ENCODE results near the gene PRRC2B.
"Not testable (repeated sequence)": the region's sequence is repeated elsewhere in the genome, so short reads cannot be mapped to it uniquely, and the experiment has no call there.

The PRRC2B gene

DNA sequence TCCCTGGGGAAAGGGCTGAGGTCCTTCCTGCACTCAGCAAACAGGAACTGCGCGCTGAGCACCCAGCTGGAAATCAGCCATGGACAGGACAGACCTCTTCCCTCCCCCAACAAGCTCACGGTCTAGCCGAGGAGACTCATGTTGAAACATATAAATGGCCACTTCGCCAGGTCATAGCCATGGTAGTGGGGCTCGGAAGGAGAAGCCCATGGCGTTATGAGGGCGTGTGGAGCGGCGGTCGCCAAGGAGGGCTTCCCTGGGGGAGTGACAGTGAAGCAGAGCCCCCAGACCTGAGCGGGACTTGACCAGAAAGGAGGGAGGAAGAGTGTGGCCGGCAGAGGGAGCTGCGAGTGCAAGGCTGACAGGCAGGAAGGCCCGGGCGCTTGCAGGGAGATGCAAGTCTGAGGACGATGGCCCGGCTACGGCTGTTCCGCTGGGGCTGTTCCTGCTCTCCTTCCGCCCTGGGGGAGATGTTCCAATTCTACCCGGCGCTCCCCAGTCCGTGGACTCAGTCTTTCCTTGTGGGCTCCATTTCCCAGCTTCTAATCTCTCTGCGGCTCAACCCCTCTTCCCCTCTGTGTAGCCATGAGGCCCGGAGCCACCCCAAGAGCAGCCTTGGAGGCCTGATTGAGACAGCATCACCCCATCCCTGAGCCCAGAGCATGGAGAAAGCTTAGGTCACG lies 43.9 kb upstream of the PRRC2B start:
- no peak overlapping the region for H3K4me3 ChIP-seq (ENCODE audit: insufficient read length, low read depth)
- no peaks in the 10 kb centered on the region for H3K27me3 ChIP-seq (ENCODE audit: insufficient read depth, insufficient read length)
- peak overlapping the region; percentile 51 for H3K9ac ChIP-seq (ENCODE audit: insufficient read length, low read depth)
- H3K4me1 ChIP-seq (ENCODE audit: insufficient read depth, insufficient read length) = peaks cover 6% of the 10 kb centered on the region
- no peaks in the 10 kb centered on the region for H3K36me3 ChIP-seq (ENCODE audit: insufficient read depth, insufficient read length, low read length)
- H3K9me3 ChIP-seq (ENCODE audit: insufficient read depth, low read length) = peaks cover 7% of the 10 kb centered on the region; the same call in 1 of the 2 replicates
- DNase-seq (ENCODE audit: low read depth, low spot score) = peak; percentile 83
- TF ChIP-seq SUZ12 (IDR thresholded peaks at IDR 0.05; ENCODE audit: extremely low read depth, insufficient read depth, insufficient read length) (no peak), YY1 (IDR thresholded peaks at IDR 0.05; ENCODE audit: insufficient read depth, insufficient read length) (no peak), ZNF274 (IDR thresholded peaks at IDR 0.05; ENCODE audit: low read depth, low read length) (no peak)

DNA sequence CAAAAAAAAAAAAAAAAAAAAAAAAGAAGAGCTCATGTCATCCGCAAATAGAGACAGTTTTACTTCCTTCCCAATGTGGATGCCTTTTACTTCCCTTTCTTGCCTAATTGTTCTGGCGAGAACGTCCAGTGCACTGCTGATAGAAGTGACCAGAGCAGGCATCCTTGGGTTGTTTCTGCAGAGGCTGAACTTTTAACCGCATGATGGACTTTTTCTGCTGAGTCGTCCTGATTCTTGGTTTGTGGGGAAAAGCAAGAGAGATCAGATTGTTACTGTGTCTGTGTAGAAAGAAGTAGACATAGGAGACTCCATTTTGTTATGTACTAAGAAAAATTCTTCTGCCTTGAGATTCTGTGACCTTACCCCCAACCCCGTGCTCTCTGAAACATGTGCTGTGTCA lies 37.4 kb upstream of the PRRC2B start:
- H3K9me3 ChIP-seq (ENCODE audit: insufficient read depth, low read length); H3K4me3 ChIP-seq (ENCODE audit: insufficient read length, low read depth); H3K27me3 ChIP-seq (ENCODE audit: insufficient read depth, insufficient read length); H3K36me3 ChIP-seq (ENCODE audit: insufficient read depth, insufficient read length, low read length); DNase-seq (ENCODE audit: low read depth, low spot score); H3K4me1 ChIP-seq (ENCODE audit: insufficient read depth, insufficient read length): not testable (repeated sequence)
- H3K9ac ChIP-seq (ENCODE audit: insufficient read length, low read depth) = peak overlapping the region; percentile 24

DNA sequence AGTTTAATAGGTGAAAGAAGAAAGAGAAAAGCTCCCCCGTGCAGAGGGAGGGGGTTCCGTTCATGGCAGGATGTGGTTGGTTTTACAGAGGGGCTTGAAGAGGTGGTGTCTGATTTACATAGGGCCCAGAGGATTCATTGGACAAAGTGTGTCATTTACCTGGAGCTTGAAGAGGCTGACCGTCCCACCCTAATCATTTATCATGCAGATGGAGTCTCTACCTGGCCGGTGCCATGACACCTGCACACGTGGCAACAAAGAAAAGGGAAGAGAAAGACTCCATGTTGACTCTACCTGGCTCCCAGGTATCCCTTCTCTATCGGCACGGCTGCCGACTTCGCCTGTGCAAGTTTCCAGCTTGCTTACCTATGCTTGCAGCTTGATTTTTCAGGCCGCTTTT lies 35.3 kb upstream of the PRRC2B start:
- H3K4me1 ChIP-seq (ENCODE audit: insufficient read depth, insufficient read length) = peaks cover 7% of the 10 kb centered on the region
- no peak for DNase-seq (ENCODE audit: low read depth, low spot score)
- no peaks in the 10 kb centered on the region for H3K27me3 ChIP-seq (ENCODE audit: insufficient read depth, insufficient read length)
- no peaks in the 10 kb centered on the region for H3K9me3 ChIP-seq (ENCODE audit: insufficient read depth, low read length)
- no peak for TF ChIP-seq SUZ12 (IDR thresholded peaks at IDR 0.05; ENCODE audit: extremely low read depth, insufficient read depth, insufficient read length)
- TF ChIP-seq ZNF274 (IDR thresholded peaks at IDR 0.05; ENCODE audit: low read depth, low read length) = no peak
- TF ChIP-seq YY1 (IDR thresholded peaks at IDR 0.05; ENCODE audit: insufficient read depth, insufficient read length) = no peak
- H3K36me3 ChIP-seq (ENCODE audit: insufficient read depth, insufficient read length, low read length) = no peaks in the 10 kb centered on the region
- H3K4me3 ChIP-seq (ENCODE audit: insufficient read length, low read depth) = no peak overlapping the region
- peak overlapping the region; percentile 32 for H3K9ac ChIP-seq (ENCODE audit: insufficient read length, low read depth)

DNA sequence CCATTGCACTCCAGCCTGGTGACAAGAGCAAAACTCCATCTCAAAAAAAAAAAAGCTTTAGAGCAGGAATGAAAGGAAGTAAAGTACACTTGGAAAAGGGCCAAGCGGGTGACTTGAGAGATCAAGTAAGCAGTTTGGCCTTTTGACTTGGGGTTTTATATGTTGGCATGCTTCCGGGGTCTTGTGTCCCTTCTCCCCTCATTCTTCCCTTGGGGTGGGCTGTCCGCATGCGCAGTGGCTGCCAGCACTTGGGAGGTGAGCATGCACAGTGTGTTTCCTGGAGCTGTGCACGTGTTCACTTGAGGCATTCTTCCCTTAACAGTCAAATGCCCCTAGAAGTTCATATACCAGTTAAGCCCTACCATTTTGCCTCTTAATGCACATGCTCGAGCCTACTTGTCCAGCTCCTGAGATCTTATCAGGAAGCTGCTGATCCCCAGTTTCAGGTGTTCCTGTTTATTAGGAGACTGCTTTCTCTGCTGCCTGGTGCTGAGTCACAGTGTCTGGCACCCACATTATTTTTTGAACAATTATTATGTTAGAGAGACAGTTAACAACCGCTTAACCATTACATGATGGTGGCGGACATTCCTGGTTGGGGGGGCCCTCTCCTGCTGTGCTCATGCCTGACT lies 32.6 kb upstream of the PRRC2B start:
- Histone ChIP-seq H3K9me3 (ENCODE audit: insufficient read depth, low read length) (no peaks in the 10 kb centered on the region), H3K36me3 (ENCODE audit: insufficient read depth, insufficient read length, low read length) (no peaks in the 10 kb centered on the region), H3K4me1 (ENCODE audit: insufficient read depth, insufficient read length) (peaks cover 7% of the 10 kb centered on the region), H3K9ac (ENCODE audit: insufficient read length, low read depth) (no peak overlapping the region), H3K4me3 (ENCODE audit: insufficient read length, low read depth) (no peak overlapping the region), H3K27me3 (ENCODE audit: insufficient read depth, insufficient read length) (no peaks in the 10 kb centered on the region)
- TF ChIP-seq ZNF274 (IDR thresholded peaks at IDR 0.05; ENCODE audit: low read depth, low read length) = no peak
- no peak for TF ChIP-seq SUZ12 (IDR thresholded peaks at IDR 0.05; ENCODE audit: extremely low read depth, insufficient read depth, insufficient read length)
- TF ChIP-seq YY1 (IDR thresholded peaks at IDR 0.05; ENCODE audit: insufficient read depth, insufficient read length) = no peak
- no peak for DNase-seq (ENCODE audit: low read depth, low spot score)

DNA sequence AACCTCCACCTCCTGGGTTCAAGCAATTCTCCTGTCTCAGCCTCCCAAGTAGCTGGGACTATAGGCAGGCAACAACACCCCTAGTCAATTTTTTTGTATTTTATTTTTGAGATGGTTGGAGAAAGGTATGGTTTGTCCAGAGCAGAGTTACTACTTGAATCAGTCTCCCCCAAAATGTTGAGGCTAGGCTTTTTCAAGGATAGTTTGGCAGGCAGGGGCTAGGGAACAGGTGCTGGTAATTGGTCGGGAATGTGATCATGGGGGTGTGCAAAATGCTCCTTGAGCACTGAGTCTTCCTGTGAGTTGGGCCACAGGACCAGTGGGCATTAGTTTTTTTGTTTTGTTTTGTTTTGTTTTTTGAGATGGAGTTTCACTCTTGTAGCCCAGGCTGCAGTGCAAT lies 28.3 kb upstream of the PRRC2B start:
- TF ChIP-seq ZNF274 (IDR thresholded peaks at IDR 0.05; ENCODE audit: low read depth, low read length) (no peak), YY1 (IDR thresholded peaks at IDR 0.05; ENCODE audit: insufficient read depth, insufficient read length) (no peak), SUZ12 (IDR thresholded peaks at IDR 0.05; ENCODE audit: extremely low read depth, insufficient read depth, insufficient read length) (no peak)
- no peaks in the 10 kb centered on the region for H3K27me3 ChIP-seq (ENCODE audit: insufficient read depth, insufficient read length)
- DNase-seq (ENCODE audit: low read depth, low spot score) = no peak
- H3K4me3 ChIP-seq (ENCODE audit: insufficient read length, low read depth) = no peak overlapping the region
- no peak overlapping the region for H3K9ac ChIP-seq (ENCODE audit: insufficient read length, low read depth)
- H3K4me1 ChIP-seq (ENCODE audit: insufficient read depth, insufficient read length) = no peaks in the 10 kb centered on the region
- no peaks in the 10 kb centered on the region for H3K9me3 ChIP-seq (ENCODE audit: insufficient read depth, low read length)
- no peaks in the 10 kb centered on the region for H3K36me3 ChIP-seq (ENCODE audit: insufficient read depth, insufficient read length, low read length)

DNA sequence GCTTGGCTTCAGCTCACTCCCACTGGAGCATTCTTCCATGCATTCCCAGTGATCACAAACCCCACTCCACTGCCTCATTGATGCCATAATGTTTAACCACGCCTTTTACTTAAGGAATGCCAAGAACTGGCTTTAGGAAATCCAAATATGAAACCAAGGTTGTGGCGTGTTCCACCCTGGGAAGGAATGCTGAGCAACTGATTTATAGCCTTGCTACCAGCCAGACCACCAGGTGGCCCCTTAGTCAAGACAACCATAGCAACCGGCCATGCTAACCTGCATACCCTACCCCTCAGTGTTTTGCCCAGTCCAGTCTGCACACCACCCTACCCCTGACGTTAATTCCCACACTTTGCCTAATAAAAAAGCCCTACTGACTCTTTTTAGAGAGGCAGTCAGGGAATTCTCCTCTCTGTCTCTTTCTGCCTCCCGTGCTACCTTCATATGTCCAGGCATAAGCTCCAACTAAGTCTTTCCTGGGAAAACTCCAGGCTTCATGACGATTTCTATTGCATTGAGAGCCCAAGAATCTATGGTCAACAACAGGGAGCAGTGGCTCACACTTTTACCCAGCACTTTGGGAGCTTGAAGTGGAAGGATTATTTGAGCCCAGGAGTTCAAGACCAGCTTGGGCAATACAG lies 27.0 kb upstream of the PRRC2B start:
- no peaks in the 10 kb centered on the region for H3K36me3 ChIP-seq (ENCODE audit: insufficient read depth, insufficient read length, low read length)
- DNase-seq (ENCODE audit: low read depth, low spot score) = no peak
- TF ChIP-seq YY1 (IDR thresholded peaks at IDR 0.05; ENCODE audit: insufficient read depth, insufficient read length) = no peak
- TF ChIP-seq SUZ12 (IDR thresholded peaks at IDR 0.05; ENCODE audit: extremely low read depth, insufficient read depth, insufficient read length) = no peak
- no peak for TF ChIP-seq ZNF274 (IDR thresholded peaks at IDR 0.05; ENCODE audit: low read depth, low read length)
- no peak overlapping the region for H3K4me3 ChIP-seq (ENCODE audit: insufficient read length, low read depth)
- H3K9me3 ChIP-seq (ENCODE audit: insufficient read depth, low read length) = peaks cover 4% of the 10 kb centered on the region; the same call in 1 of the 2 replicates
- no peaks in the 10 kb centered on the region for H3K4me1 ChIP-seq (ENCODE audit: insufficient read depth, insufficient read length)
- no peak overlapping the region for H3K9ac ChIP-seq (ENCODE audit: insufficient read length, low read depth)
- no peaks in the 10 kb centered on the region for H3K27me3 ChIP-seq (ENCODE audit: insufficient read depth, insufficient read length)

DNA sequence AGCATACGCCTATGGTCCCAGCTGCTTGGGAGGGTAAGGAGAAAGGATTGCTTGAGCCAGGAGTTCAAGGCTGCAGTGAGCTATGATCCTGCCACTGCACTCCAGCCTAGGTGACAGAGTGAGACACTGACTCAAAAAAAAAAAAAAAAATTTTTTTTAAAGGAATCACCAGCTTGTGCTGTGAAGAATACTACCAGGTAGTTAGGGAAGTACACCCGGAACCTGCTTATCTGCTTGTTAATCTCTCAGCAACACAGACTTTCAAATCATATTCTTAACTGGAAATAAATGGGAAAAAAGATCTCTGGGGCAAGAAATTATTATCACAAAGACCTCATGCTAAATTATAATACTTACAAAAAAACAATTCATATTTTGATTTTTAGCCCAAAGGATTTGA lies 26.4 kb upstream of the PRRC2B start:
- TF ChIP-seq ZNF274 (IDR thresholded peaks at IDR 0.05; ENCODE audit: low read depth, low read length) = no peak
- no peak for TF ChIP-seq YY1 (IDR thresholded peaks at IDR 0.05; ENCODE audit: insufficient read depth, insufficient read length)
- TF ChIP-seq SUZ12 (IDR thresholded peaks at IDR 0.05; ENCODE audit: extremely low read depth, insufficient read depth, insufficient read length) = no peak
- Histone ChIP-seq H3K4me1 (ENCODE audit: insufficient read depth, insufficient read length) (no peaks in the 10 kb centered on the region), H3K36me3 (ENCODE audit: insufficient read depth, insufficient read length, low read length) (no peaks in the 10 kb centered on the region), H3K9me3 (ENCODE audit: insufficient read depth, low read length) (peaks cover 10% of the 10 kb centered on the region; the same call in 1 of the 2 replicates), H3K4me3 (ENCODE audit: insufficient read length, low read depth) (no peak overlapping the region), H3K27me3 (ENCODE audit: insufficient read depth, insufficient read length) (no peaks in the 10 kb centered on the region), H3K9ac (ENCODE audit: insufficient read length, low read depth) (no peak overlapping the region)
- DNase-seq (ENCODE audit: low read depth, low spot score) = no peak
